ENCODE results near the gene UBE2D2. TPM values are rescaled to one million over a fixed set of nuclear protein-coding genes. Genes with fewer than 3 reads are reported as not detected.
"Not testable (repeated sequence)": the region's sequence is repeated elsewhere in the genome, so short reads cannot be mapped to it uniquely, and the experiment has no call there.

The UBE2D2 gene
- total and polyA plus RNA-seq, 2 of the 4 experiments (the other 2 are of a cell fraction) = 26.9 to 35.7 TPM

- Histone ChIP-seq H3K56ac (ENCODE audit: extremely low read depth, insufficient read depth, low read length) (no peak overlapping the region), H2BK20ac (ENCODE audit: low read depth, low read length) (peak overlapping the region; percentile 74; the same call in 1 of the 2 replicates), H2BK120ac (ENCODE audit: low read depth, low read length) (peak overlapping the region; percentile 76), H2BK5ac (ENCODE audit: low read depth, low read length, poor library complexity, severe bottlenecking) (no peak overlapping the region), H3K14ac (replicated peaks; ENCODE audit: low read depth, low read length) (no peak overlapping the region), H2AK9ac (replicated peaks; ENCODE audit: low read depth, low read length, poor library complexity) (no peak overlapping the region), H2AK5ac (ENCODE audit: low read depth, low read length) (no peak overlapping the region), H4K91ac (ENCODE audit: insufficient read depth, low read depth, low read length) (peak overlapping the region; percentile 61; the same call in 1 of the 2 replicates), H3K4me2 (ENCODE audit: low read depth, low read length) (no peak overlapping the region), H4K5ac (ENCODE audit: low read depth, low read length) (no peak overlapping the region), H3K36me3 (ENCODE audit: control insufficient read depth, insufficient read depth, low read length) (peaks cover 4% of the 10 kb centered on the region; the same call in 1 of the 2 replicates), H3K27me3 (ENCODE audit: control insufficient read depth, insufficient read depth, low read length) (no peaks in the 10 kb centered on the region), H3K9ac (ENCODE audit: low read depth, low read length) (no peak overlapping the region), H3K18ac (ENCODE audit: low read depth, low read length) (peak overlapping the region; percentile 49; the same call in 1 of the 2 replicates), H2AFZ (replicated peaks; ENCODE audit: low read length, poor library complexity) (no peak overlapping the region), H4K8ac (ENCODE audit: low read depth in 2 of 2, low read length in 2 of 2) (no peak overlapping the region), H2BK15ac (ENCODE audit: low read depth, low read length) (0 out of 3 replicates have a peak overlapping the region, but pooled peaks have one; percentile 52), H3K9me3 (ENCODE audit: control insufficient read depth, insufficient read depth, low read length) (no peaks in the 10 kb centered on the region), H3K27ac (ENCODE audit: insufficient read depth, low read length) (no peak overlapping the region), H3K4me1 (ENCODE audit: control insufficient read depth, insufficient read depth, low read length) (peaks cover 2% of the 10 kb centered on the region; the same call in 1 of the 2 replicates), H3K9me1 (ENCODE audit: insufficient read depth, low read length) (peaks cover 11% of the 10 kb centered on the region; the same call in 1 of the 2 replicates), H3K23ac (ENCODE audit: low read depth, low read length) (no peak overlapping the region; the same call in 1 of the 2 replicates), H3K4ac (ENCODE audit: low read depth, low read length) (0 out of 2 replicates have a peak overlapping the region, but pooled peaks have one; percentile 70), H3K4me3 (ENCODE audit: insufficient read depth, low read depth, low read length) (no peak overlapping the region), H3K79me1 (ENCODE audit: low read depth in 1 of 2, low read length in 2 of 2) (peaks cover 16 to 62% of the 10 kb centered on the region in 2 experiments), H4K20me1 (ENCODE audit: insufficient read depth, low read length) (peaks cover 39% of the 10 kb centered on the region)
- ChIA-PET CTCF (interaction anchor here (0.7 to 1.8 kb wide), 3 partner anchors 18 to 62 kb away, joined by 3 to 10 read pairs (median 4); no protein-coding TSS in a partner anchor), POLR2A (ENCODE audit: unreplicated experiment) (no interaction called here)
- ATAC-seq (ENCODE audit: low read depth) (no peak), DNase-seq (no peak)
- in situ Hi-C loops (cut with MboI; ENCODE audit: low sequenced_read_pairs) (no loop called here), intact Hi-C loops (cut with micrococcal nuclease) (no loop called here), dilution Hi-C loops (cut with HindIII; ENCODE audit: low sequenced_read_pairs, unreplicated experiment) (no loop called here)
- BruUV-seq (replicated peaks) = no TSS peak
- no peak for TF ChIP-seq MXI1 (IDR thresholded peaks at IDR 0.05; ENCODE audit: borderline replicate concordance, low read depth, low read length)
- no peak for TF ChIP-seq RFX5 (IDR thresholded peaks at IDR 0.05; ENCODE audit: low read depth, low read length)
- TF ChIP-seq, protein P1, sequence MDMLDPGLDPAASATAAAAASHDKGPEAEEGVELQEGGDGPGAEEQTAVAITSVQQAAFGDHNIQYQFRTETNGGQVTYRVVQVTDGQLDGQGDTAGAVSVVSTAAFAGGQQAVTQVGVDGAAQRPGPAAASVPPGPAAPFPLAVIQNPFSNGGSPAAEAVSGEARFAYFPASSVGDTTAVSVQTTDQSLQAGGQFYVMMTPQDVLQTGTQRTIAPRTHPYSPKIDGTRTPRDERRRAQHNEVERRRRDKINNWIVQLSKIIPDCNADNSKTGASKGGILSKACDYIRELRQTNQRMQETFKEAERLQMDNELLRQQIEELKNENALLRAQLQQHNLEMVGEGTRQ (IDR thresholded peaks at IDR 0.05; ENCODE audit: low read depth, low read length) = no peak
- no CpG with 5 or more reads among the region's 3 CpGs for WGBS, 2 experiments (ENCODE audit: extremely low coverage in 2 of 2, insufficient read length in 1 of 2)
Measured at GRCh38 chr5:139592289-139592688, 31.1 kb downstream of the UBE2D2 start.

GRCh38 chr5:139593076-139593475, 31.9 kb downstream of the UBE2D2 start:
- in situ Hi-C loops (cut with MboI; ENCODE audit: low sequenced_read_pairs); H3K14ac ChIP-seq (replicated peaks; ENCODE audit: low read depth, low read length); H3K4me3 ChIP-seq (ENCODE audit: insufficient read depth, low read depth, low read length); intact Hi-C loops (cut with micrococcal nuclease); H3K4ac ChIP-seq (ENCODE audit: low read depth, low read length); H2AK9ac ChIP-seq (replicated peaks; ENCODE audit: low read depth, low read length, poor library complexity); dilution Hi-C loops (cut with HindIII; ENCODE audit: low sequenced_read_pairs, unreplicated experiment); H3K4me2 ChIP-seq (ENCODE audit: low read depth, low read length); H3K23ac ChIP-seq (ENCODE audit: low read depth, low read length); H3K9ac ChIP-seq (ENCODE audit: low read depth, low read length); H3K27ac ChIP-seq (ENCODE audit: insufficient read depth, low read length); DNase-seq; H3K4me1 ChIP-seq (ENCODE audit: control insufficient read depth, insufficient read depth, low read length); H4K5ac ChIP-seq (ENCODE audit: low read depth, low read length); H4K8ac ChIP-seq (ENCODE audit: low read depth in 2 of 2, low read length in 2 of 2); H3K27me3 ChIP-seq (ENCODE audit: control insufficient read depth, insufficient read depth, low read length); POLR2A ChIA-PET (ENCODE audit: unreplicated experiment); ATAC-seq (ENCODE audit: low read depth); H2BK120ac ChIP-seq (ENCODE audit: low read depth, low read length); H2BK15ac ChIP-seq (ENCODE audit: low read depth, low read length); H3K18ac ChIP-seq (ENCODE audit: low read depth, low read length); H2AFZ ChIP-seq (replicated peaks; ENCODE audit: low read length, poor library complexity); H4K91ac ChIP-seq (ENCODE audit: insufficient read depth, low read depth, low read length); H3K9me3 ChIP-seq (ENCODE audit: control insufficient read depth, insufficient read depth, low read length); H3K36me3 ChIP-seq (ENCODE audit: control insufficient read depth, insufficient read depth, low read length); BruUV-seq (replicated peaks); H3K56ac ChIP-seq (ENCODE audit: extremely low read depth, insufficient read depth, low read length); H3K9me1 ChIP-seq (ENCODE audit: insufficient read depth, low read length): not testable (repeated sequence)
- no CpG with 5 or more reads among the region's 8 CpGs for WGBS, 2 experiments (ENCODE audit: extremely low coverage in 2 of 2, insufficient read length in 1 of 2)
- peaks cover 35% of the 10 kb centered on the region for H4K20me1 ChIP-seq (ENCODE audit: insufficient read depth, low read length)
- peak overlapping the region; percentile 49; the same call in 1 of the 2 replicates for H2BK20ac ChIP-seq (ENCODE audit: low read depth, low read length)
- H2BK5ac ChIP-seq (ENCODE audit: low read depth, low read length, poor library complexity, severe bottlenecking) = peak overlapping the region; percentile 49
- H3K79me1 ChIP-seq (ENCODE audit: low read depth in 1 of 2, low read length in 2 of 2) = peaks cover 11 to 59% of the 10 kb centered on the region in 2 experiments
- H2AK5ac ChIP-seq (ENCODE audit: low read depth, low read length) = peak overlapping the region; percentile 28; the same call in 1 of the 2 replicates
- CTCF ChIA-PET = interaction anchor here (0.6 to 1.8 kb wide), 3 partner anchors 17 to 63 kb away, joined by 3 to 10 read pairs (median 7); no protein-coding TSS in a partner anchor
